PC-9 (cell line): ENCODE data around the gene DSTN. TPM values are rescaled to one million over a fixed set of nuclear protein-coding genes. Genes with fewer than 3 reads are reported as not detected.

Experiments used
- BruUV-seq: library from RNA; stranded (reverse); fragments of 400-500 nt; replicated peaks from 2 replicates; lab custom pipeline; 2021; lab: Mats Ljungman, UMichigan
- CTCF ChIA-PET: fragments of 300-600 bp; sonication (Branson Sonifier 250); formaldehyde crosslinking; loops from one replicate; lab custom pipeline; 2022; ENCODE audit warnings: antibody characterized with exemption; lab: Charles Lee
- POLR2A ChIA-PET: fragments of 300-600 bp; sonication (Branson Sonifier 250); formaldehyde crosslinking; loops from one replicate; lab custom pipeline; 2022; ENCODE audit warnings: antibody characterized with exemption; ENCODE audit not compliant: unreplicated experiment; lab: Charles Lee
- DNase-seq, 2 experiments: peaks; one replicate each; pipeline versions ENCODE4 v3.0.0 to v3.0.0-alpha.2; 2015 to 2022; ENCODE audit warnings: mixed read lengths in 1 of 2
- H2AFZ ChIP-seq: fragments of 200-600 bp; sonication (generic); 2 replicates; pipeline ENCODE4 v1.8.1; 2017; ENCODE audit warnings: antibody characterized with exemption
- H3F3A ChIP-seq: fragments of 200-600 bp; sonication (generic); 2 replicates; pipeline ENCODE4 v1.8.1; 2017; ENCODE audit warnings: antibody characterized with exemption, mild to moderate bottlenecking, low read depth; ENCODE audit not compliant: insufficient read depth
- H3K27ac ChIP-seq: fragments of 200-600 bp; sonication (generic); 2 replicates; pipeline ENCODE4 v1.6.1; 2016; ENCODE audit warnings: mixed run types
- H3K27me3 ChIP-seq: fragments of 200-600 bp; sonication (generic); 2 replicates; pipeline ENCODE4 v1.6.1; 2016; ENCODE audit warnings: low read depth, mixed run types; ENCODE audit not compliant: insufficient read depth
- H3K36me3 ChIP-seq: fragments of 200-600 bp; sonication (generic); 2 replicates; pipeline ENCODE4 v1.6.1; 2016; ENCODE audit warnings: low read depth, mixed run types
- H3K4me1 ChIP-seq: fragments of 200-600 bp; sonication (generic); replicated peaks from 2 replicates; pipeline ENCODE4 v1.6.1; 2016; ENCODE audit warnings: mixed run types; ENCODE audit not compliant: insufficient read depth
- H3K4me2 ChIP-seq: fragments of 200-600 bp; sonication (generic); 2 replicates; pipeline ENCODE4 v1.6.1; 2017; ENCODE audit warnings: mixed run types
- H3K4me3 ChIP-seq: fragments of 200-600 bp; sonication (generic); 2 replicates; pipeline ENCODE4 v1.6.1; 2016; ENCODE audit warnings: mixed run types
- H3K79me2 ChIP-seq: fragments of 200-600 bp; sonication (generic); 2 replicates; pipeline ENCODE4 v1.6.1; 2017; ENCODE audit warnings: low read depth, mixed run types
- H3K9me2 ChIP-seq: fragments of 200-600 bp; sonication (generic); 2 replicates; pipeline ENCODE4 v1.8.1; 2017; ENCODE audit warnings: mild to moderate bottlenecking; ENCODE audit not compliant: insufficient read depth
- H3K9me3 ChIP-seq: fragments of 200-600 bp; sonication (generic); 2 replicates; pipeline ENCODE4 v1.8.1; 2016; ENCODE audit warnings: low read depth; ENCODE audit not compliant: insufficient read depth
- H4K20me1 ChIP-seq: fragments of 200-600 bp; sonication (generic); 2 replicates; pipeline ENCODE4 v1.8.1; 2017; ENCODE audit not compliant: insufficient read depth
- EZH2 ChIP-seq: fragments of 200-600 bp; sonication (generic); IDR thresholded peaks from 2 replicates; pipeline ENCODE4 v1.8.0; 2017; ENCODE audit warnings: antibody characterized with exemption, low read depth
- intact Hi-C: fragments of 100-400 bp; cut with micrococcal nuclease; formaldehyde crosslinking; loops from one replicate; pipeline ENCODE4 v1.10.0; 2022; ENCODE audit not compliant: unreplicated experiment
- total RNA-seq: library from RNA; stranded (reverse); gene quantifications from 2 replicates; pipeline ENCODE4 v1.2.3, GENCODE V29; 2021
- TF ChIP-seq, protein P1 (sequence below): fragments of 200-600 bp; sonication (generic); conservative IDR thresholded peaks from 2 replicates; pipeline ENCODE4 v1.6.1; 2017; ENCODE audit warnings: mixed run types, antibody characterized with exemption, mild to moderate bottlenecking, moderate library complexity

Gene DSTN
- total RNA-seq, 1 experiment from 2014 or later: 366 TPM

DNA sequence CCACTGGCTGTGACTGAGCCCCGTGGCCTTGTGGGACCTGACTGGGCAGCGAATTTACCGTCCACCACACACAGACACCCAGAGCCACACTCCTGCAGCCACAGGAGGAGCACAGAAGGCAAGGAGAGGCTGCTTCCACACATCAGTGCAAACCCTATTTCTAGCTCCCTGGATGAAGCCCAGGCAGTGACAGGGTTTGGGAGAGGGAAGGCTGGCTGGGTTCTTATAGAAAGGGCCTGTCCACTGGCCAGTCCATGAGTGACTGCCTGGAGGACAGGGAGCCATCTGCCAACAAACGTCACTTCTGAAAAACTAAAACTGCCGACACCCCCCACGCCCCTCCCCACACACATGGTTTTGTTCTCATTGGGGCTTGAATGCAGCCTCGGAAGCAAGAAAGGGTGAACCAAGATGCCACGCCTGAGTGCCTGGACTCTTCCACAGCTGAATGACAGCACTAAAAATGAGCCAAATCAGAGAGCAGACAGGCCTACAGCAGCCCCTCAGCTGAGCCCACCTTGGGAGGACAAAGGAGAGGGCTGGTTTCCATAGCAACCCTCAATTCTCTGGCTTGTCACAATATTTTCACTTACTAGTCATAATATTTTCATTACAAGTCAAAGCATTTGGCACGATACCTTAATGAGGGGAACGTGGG lies 73.8 kb downstream of the DSTN start:
- no peak overlapping the region for H3K4me2 ChIP-seq
- ChIA-PET CTCF (no interaction called here), POLR2A (no interaction called here)
- no peak overlapping the region for H3K4me3 ChIP-seq
- intact Hi-C loops: no loop called here
- no peaks in the 10 kb centered on the region for H3K9me3 ChIP-seq
- no peaks in the 10 kb centered on the region for H3K36me3 ChIP-seq
- BruUV-seq: no TSS peak
- H3K9me2 ChIP-seq: no peaks in the 10 kb centered on the region
- peaks cover 22% of the 10 kb centered on the region for H4K20me1 ChIP-seq
- no peak overlapping the region for H3K27ac ChIP-seq
- no peak overlapping the region for H2AFZ ChIP-seq
- DNase-seq: no peak
- no peaks in the 10 kb centered on the region for H3K27me3 ChIP-seq
- no peaks in the 10 kb centered on the region for H3F3A ChIP-seq
- H3K4me1 ChIP-seq: no peaks in the 10 kb centered on the region
- TF ChIP-seq, protein P1, sequence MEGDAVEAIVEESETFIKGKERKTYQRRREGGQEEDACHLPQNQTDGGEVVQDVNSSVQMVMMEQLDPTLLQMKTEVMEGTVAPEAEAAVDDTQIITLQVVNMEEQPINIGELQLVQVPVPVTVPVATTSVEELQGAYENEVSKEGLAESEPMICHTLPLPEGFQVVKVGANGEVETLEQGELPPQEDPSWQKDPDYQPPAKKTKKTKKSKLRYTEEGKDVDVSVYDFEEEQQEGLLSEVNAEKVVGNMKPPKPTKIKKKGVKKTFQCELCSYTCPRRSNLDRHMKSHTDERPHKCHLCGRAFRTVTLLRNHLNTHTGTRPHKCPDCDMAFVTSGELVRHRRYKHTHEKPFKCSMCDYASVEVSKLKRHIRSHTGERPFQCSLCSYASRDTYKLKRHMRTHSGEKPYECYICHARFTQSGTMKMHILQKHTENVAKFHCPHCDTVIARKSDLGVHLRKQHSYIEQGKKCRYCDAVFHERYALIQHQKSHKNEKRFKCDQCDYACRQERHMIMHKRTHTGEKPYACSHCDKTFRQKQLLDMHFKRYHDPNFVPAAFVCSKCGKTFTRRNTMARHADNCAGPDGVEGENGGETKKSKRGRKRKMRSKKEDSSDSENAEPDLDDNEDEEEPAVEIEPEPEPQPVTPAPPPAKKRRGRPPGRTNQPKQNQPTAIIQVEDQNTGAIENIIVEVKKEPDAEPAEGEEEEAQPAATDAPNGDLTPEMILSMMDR: no peak
- no peak for TF ChIP-seq EZH2
- H3K79me2 ChIP-seq: no peaks in the 10 kb centered on the region

DNA sequence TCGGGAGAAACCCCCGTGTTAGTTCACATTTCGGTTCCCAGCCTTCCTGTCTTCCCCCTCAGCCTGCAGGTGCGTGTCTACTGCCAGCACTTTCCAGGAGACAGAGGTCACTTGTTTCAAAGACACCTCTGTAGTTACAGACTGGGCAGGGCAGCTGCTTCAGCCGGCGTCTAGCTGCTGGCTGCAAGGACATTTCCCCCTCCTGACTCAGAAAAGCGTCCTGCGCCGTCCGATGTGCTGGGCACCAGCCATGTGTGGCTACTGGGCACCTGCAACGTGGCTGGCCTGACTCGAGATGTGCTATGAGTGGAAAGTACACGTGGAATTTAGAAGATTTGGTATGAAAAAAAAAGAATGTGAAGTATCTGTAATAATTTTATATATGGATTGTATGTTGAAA lies 74.6 kb downstream of the DSTN start:
- TF ChIP-seq, protein P1: no peak
- no peak for TF ChIP-seq EZH2
- no peak for DNase-seq
- Histone ChIP-seq H3K36me3 (no peaks in the 10 kb centered on the region), H3K4me2 (no peak overlapping the region), H3K27ac (no peak overlapping the region), H3F3A (no peaks in the 10 kb centered on the region), H3K9me2 (no peaks in the 10 kb centered on the region), H3K4me3 (no peak overlapping the region), H3K27me3 (no peaks in the 10 kb centered on the region), H3K79me2 (no peaks in the 10 kb centered on the region), H3K9me3 (no peaks in the 10 kb centered on the region), H2AFZ (no peak overlapping the region), H3K4me1 (no peaks in the 10 kb centered on the region), H4K20me1 (peaks cover 26% of the 10 kb centered on the region)
- intact Hi-C loops: no loop called here
- BruUV-seq: no TSS peak
- ChIA-PET POLR2A (no interaction called here), CTCF (no interaction called here)

DNA sequence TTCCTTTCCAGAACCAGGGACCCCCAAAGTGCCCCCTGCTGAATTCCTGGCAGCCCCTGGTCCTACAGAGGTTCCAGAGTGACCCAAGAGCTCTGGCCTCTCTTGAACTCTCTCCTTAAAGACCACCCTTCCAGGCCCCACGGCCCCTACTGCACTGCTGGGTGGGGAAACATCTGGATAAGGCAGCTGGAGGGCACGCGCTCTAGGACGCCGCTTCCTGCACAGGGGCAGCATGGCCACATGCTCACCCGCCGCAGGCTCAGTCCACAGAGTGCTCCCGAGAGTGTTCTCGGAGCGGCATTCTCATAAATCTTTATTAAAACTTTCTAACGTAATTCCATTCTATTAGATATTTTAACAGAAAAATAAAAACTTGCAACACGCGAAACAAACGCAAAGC lies 75.1 kb downstream of the DSTN start:
- Histone ChIP-seq H3K4me2 (no peak overlapping the region), H3K27ac (no peak overlapping the region), H3F3A (no peaks in the 10 kb centered on the region), H3K79me2 (no peaks in the 10 kb centered on the region), H3K9me2 (no peaks in the 10 kb centered on the region), H3K4me3 (no peak overlapping the region), H3K27me3 (no peaks in the 10 kb centered on the region), H4K20me1 (peaks cover 26% of the 10 kb centered on the region), H3K4me1 (no peaks in the 10 kb centered on the region), H3K9me3 (no peaks in the 10 kb centered on the region), H2AFZ (no peak overlapping the region), H3K36me3 (no peaks in the 10 kb centered on the region)
- BruUV-seq: no TSS peak
- intact Hi-C loops: no loop called here
- ChIA-PET CTCF (no interaction called here), POLR2A (no interaction called here)
- TF ChIP-seq EZH2: no peak
- TF ChIP-seq, protein P1: no peak
- DNase-seq: no peak
